Activated naive CD8-positive, alpha-beta T cell treated with anti-CD3 and anti-CD28 coated beads, Interleukin-2, amount 10 ng/mL, durations not matched to agents 7 days and 5 days (primary cell): ENCODE measurements around the gene CSGALNACT2. TPM values are rescaled to one million over a fixed set of nuclear protein-coding genes. Genes with fewer than 3 reads are reported as not detected.
A peak's percentile ranks its signal among the peaks of the same experiment; 100 is the strongest.
"Not testable (repeated sequence)": the region's sequence is repeated elsewhere in the genome, so short reads cannot be mapped to it uniquely, and the experiment has no call there.

Experiments used
- ATAC-seq: fragments of 150-1000 bp; cut with Tn5 transposase; one replicate; pipeline ENCODE4 v1.10.0; 2021; ENCODE audit warnings: low read depth, moderate library complexity
- POLR2A ChIA-PET: fragments of 350-600 bp; sonication (Branson Sonifier 250); formaldehyde crosslinking; loops from one replicate; lab custom pipeline; 2021; ENCODE audit warnings: antibody characterized with exemption; lab: Charles Lee
- DNase-seq: peaks from one replicate; pipeline ENCODE4 v3.0.0; 2021
- H3K27ac Mint-ChIP-seq: one replicate; pipeline ENCODE4 v1.8.0; 2022; ENCODE audit warnings: mild to moderate bottlenecking, mixed read lengths
- H3K27me3 Mint-ChIP-seq: one replicate; pipeline ENCODE4 v1.8.0; 2022; ENCODE audit warnings: mild to moderate bottlenecking, moderate library complexity, mixed read lengths
- H3K36me3 Mint-ChIP-seq: one replicate; pipeline ENCODE4 v1.8.0; 2021; ENCODE audit warnings: mild to moderate bottlenecking, mixed read lengths
- H3K4me1 Mint-ChIP-seq: one replicate; pipeline ENCODE4 v1.8.0; 2021; ENCODE audit warnings: mixed read lengths
- H3K4me3 Mint-ChIP-seq: one replicate; pipeline ENCODE4 v1.8.0; 2022; ENCODE audit warnings: mild to moderate bottlenecking, moderate library complexity, mixed read lengths
- H3K9me3 Mint-ChIP-seq: one replicate; pipeline ENCODE4 v1.8.0; 2021; ENCODE audit warnings: mixed read lengths
- total RNA-seq, 2 experiments: library from RNA; stranded (reverse); gene quantifications; one replicate each; pipeline ENCODE4 v1.2.3, GENCODE V29; 2021

Gene CSGALNACT2
- total RNA-seq, 2 experiments from 2014 or later, result 37.2 to 39.5 TPM

GRCh38 chr10:43131906-43132305 is 6.3 kb upstream of the CSGALNACT2 start:
- Mint-ChIP-seq H3K4me3 (no peak overlapping the region), H3K36me3 (peaks cover 6% of the 10 kb centered on the region), H3K27me3 (no peaks in the 10 kb centered on the region), H3K4me1 (peaks cover 41% of the 10 kb centered on the region), H3K9me3 (no peaks in the 10 kb centered on the region), H3K27ac (no peak overlapping the region)
- DNase-seq (no peak), ATAC-seq (no peak)
- POLR2A ChIA-PET, result interaction anchor here (1.5 to 4.2 kb wide), 2 partner anchors 8 to 11 kb away, joined by 3 to 17 read pairs; no protein-coding TSS in a partner anchor

- Mint-ChIP-seq H3K4me1 (peaks cover 31% of the 10 kb centered on the region), H3K36me3 (peaks cover 6% of the 10 kb centered on the region), H3K4me3 (no peak overlapping the region), H3K9me3 (no peaks in the 10 kb centered on the region), H3K27ac (no peak overlapping the region), H3K27me3 (no peaks in the 10 kb centered on the region)
- POLR2A ChIA-PET, result interaction anchor here (1.1 to 4.2 kb wide), 3 partner anchors 9 to 19 kb away, joined by 3 to 17 read pairs (median 4); no protein-coding TSS in a partner anchor
- DNase-seq, result no peak
- ATAC-seq, result no peak
These were observed 5.1 kb upstream of the CSGALNACT2 start for GRCh38 chr10:43132867-43133787.

DNA sequence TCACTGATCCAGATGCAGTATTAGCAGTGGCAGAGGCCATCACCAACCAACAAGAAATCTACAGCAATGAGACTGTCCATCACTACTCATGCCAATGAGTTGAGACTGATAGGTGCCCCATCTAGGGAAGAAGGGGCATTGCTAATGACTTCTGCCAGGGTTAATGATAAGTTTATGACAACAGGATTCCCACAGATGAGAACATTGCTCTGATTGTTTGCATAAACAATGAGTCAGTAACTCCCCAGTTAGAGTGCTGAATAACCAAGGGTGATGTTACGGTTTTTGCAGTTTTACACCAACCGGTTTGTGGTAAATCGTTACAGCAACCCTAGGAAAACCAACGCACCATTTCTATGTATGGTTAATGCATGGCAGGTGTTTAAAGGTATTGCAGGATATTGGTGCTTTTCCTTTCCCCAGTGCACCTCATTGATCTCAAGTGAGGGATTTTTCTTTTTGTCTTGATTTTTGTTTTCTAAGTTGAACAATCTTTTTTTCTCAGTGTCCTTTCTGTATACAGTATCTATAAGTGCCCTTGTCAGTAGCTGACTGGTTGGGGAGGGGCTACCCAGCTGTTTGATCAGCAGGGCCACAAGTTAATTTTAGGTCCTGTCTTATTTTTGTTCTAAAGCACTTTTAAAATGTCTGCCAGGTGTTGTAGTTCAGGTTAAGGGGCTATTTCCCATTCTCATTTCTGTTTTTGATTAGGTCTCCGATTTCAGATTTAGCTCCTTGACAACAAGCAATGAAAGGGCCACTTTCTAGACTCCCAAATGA is 3.9 kb upstream of the CSGALNACT2 start:
- no peak overlapping the region for H3K4me3 Mint-ChIP-seq
- no peak overlapping the region for H3K27ac Mint-ChIP-seq
- no peaks in the 10 kb centered on the region for H3K27me3 Mint-ChIP-seq
- POLR2A ChIA-PET, result interaction anchor here (0.6 to 4.2 kb wide), 2 partner anchors 13 to 160 kb away, joined by 3 to 17 read pairs; no protein-coding TSS in a partner anchor
- no peaks in the 10 kb centered on the region for H3K9me3 Mint-ChIP-seq
- DNase-seq, result no peak
- peaks cover 10% of the 10 kb centered on the region for H3K36me3 Mint-ChIP-seq
- peaks cover 26% of the 10 kb centered on the region for H3K4me1 Mint-ChIP-seq
- ATAC-seq, result no peak

- Mint-ChIP-seq H3K4me3 (no peak overlapping the region), H3K36me3 (peaks cover 10% of the 10 kb centered on the region), H3K27me3 (no peaks in the 10 kb centered on the region), H3K4me1 (peaks cover 30% of the 10 kb centered on the region), H3K9me3 (no peaks in the 10 kb centered on the region), H3K27ac (no peak overlapping the region)
- ATAC-seq (no peak), DNase-seq (no peak)
- POLR2A ChIA-PET, result interaction anchor here (4.2 kb wide), 1 partner anchor 14 kb away, joined by 17 read pairs; no protein-coding TSS in a partner anchor
These were observed 3.2 kb upstream of the CSGALNACT2 start for GRCh38 chr10:43135064-43135463.

DNA sequence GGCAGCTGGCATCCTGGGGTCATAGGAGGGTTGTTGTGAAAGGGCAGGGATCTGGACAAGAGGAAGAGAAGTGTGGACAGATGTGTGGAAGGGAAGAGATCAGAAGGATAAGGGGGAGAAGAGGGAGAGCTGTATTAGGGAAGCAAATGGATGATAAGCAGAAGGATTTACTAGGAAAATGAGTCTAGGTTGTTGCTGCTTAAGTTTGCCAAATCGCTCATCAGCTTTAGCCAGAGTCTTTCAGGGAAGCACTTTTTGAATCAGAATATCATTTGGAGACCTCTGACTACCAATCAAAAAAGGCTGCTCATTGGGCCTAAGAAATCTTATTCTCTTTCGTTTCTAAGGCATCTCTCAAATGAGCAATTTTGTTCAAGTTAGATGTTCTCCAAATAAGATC is 2.6 kb upstream of the CSGALNACT2 start:
- DNase-seq, result no peak
- Mint-ChIP-seq H3K27me3 (no peaks in the 10 kb centered on the region), H3K9me3 (no peaks in the 10 kb centered on the region), H3K36me3 (peaks cover 13% of the 10 kb centered on the region), H3K27ac (peak overlapping the region; percentile 13), H3K4me3 (peak overlapping the region; percentile 4), H3K4me1 (peaks cover 35% of the 10 kb centered on the region)
- no peak for ATAC-seq
- POLR2A ChIA-PET, result interaction anchor here (4.2 kb wide), 1 partner anchor 14 kb away, joined by 17 read pairs; no protein-coding TSS in a partner anchor

DNA sequence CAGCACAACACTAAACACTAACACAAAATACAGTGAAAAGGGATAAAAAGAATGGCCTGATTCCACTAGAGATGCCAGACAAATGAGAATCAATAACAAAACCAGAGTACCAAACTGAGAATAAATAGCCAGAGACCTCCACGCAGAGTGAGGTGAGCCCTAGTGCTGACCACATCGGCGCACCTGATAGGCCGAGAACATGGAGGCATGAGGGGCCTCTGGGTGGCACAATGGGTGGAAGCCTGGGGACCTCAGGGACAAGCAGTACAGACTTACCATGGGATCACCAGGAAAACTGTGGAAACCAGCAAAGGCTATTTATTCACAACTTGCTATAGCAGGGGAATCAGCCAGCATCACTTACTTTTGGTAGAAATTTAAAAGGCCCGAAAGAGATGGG is 1.8 kb upstream of the CSGALNACT2 start:
- Mint-ChIP-seq H3K9me3 (no peaks in the 10 kb centered on the region), H3K27me3 (no peaks in the 10 kb centered on the region), H3K4me1 (peaks cover 39% of the 10 kb centered on the region), H3K36me3 (peaks cover 13% of the 10 kb centered on the region), H3K27ac (no peak overlapping the region), H3K4me3 (peak overlapping the region; percentile 31)
- no peak for DNase-seq
- ATAC-seq, result no peak
- POLR2A ChIA-PET, result interaction anchor here (5.7 kb wide), 1 partner anchor 14 kb away, joined by 175 read pairs; no protein-coding TSS in a partner anchor

GRCh38 chr10:43136995-43137716 is 1.1 kb upstream of the CSGALNACT2 start:
- Mint-ChIP-seq H3K36me3 (peaks cover 13% of the 10 kb centered on the region), H3K4me3 (peak overlapping the region; percentile 96), H3K4me1 (peaks cover 42% of the 10 kb centered on the region), H3K9me3 (no peaks in the 10 kb centered on the region), H3K27ac (peak overlapping the region; percentile 96), H3K27me3 (no peaks in the 10 kb centered on the region)
- POLR2A ChIA-PET, result interaction anchor here (1.0 to 5.7 kb wide), 10 partner anchors 7 to 355 kb away, joined by 3 to 175 read pairs (median 6); partner anchors contain the start of gene BMS1
- no peak for DNase-seq
- ATAC-seq, result no peak

- Mint-ChIP-seq H3K27me3 (no peaks in the 10 kb centered on the region), H3K27ac (peak overlapping the region; percentile 96), H3K4me3 (peak overlapping the region; percentile 96), H3K9me3 (no peaks in the 10 kb centered on the region), H3K4me1 (peaks cover 46% of the 10 kb centered on the region), H3K36me3 (peaks cover 15% of the 10 kb centered on the region)
- POLR2A ChIA-PET, result interaction anchor here (0.5 to 5.7 kb wide), 23 partner anchors 8 to 355 kb away, joined by 3 to 175 read pairs (median 5); partner anchors contain the start of genes BMS1 and HNRNPF
- ATAC-seq (peak; percentile 11), DNase-seq (peak; percentile 64)
These were observed 576 bp upstream of the CSGALNACT2 start for GRCh38 chr10:43137717-43138020.

DNA sequence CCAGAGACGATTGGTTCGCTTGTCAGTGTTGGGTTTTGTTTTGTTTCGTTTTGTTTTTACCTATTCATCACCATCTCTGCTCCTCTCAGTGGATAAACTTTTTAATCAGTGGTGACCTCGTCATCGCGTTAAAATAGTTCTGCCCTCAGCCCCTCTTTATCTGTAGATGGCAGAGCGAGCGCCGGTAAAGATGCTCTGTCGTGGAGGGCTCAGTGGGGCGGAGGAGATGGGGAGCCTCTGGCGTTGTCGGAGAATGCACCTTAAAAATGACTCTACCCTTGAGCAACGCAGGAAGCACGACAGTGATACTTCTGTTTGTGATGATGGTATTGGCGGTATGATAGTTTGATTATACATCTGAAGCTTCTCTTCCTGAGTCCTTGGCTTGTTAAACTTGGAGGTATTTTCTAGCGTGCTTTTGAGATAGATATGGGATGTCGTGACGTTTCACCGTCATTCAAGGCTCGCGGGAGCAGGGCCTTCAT is 554 bp downstream of the CSGALNACT2 start:
- ATAC-seq, result peak; percentile 73
- H3K4me3 Mint-ChIP-seq, result peak overlapping the region; percentile 89
- peaks cover 52% of the 10 kb centered on the region for H3K4me1 Mint-ChIP-seq
- peak; percentile 64 for DNase-seq
- no peaks in the 10 kb centered on the region for H3K27me3 Mint-ChIP-seq
- POLR2A ChIA-PET, result interaction anchor here (0.6 to 5.7 kb wide), 23 partner anchors 9 to 356 kb away, joined by 3 to 175 read pairs (median 5); partner anchors contain the start of genes BMS1 and HNRNPF
- peak overlapping the region; percentile 99 for H3K27ac Mint-ChIP-seq
- H3K36me3 Mint-ChIP-seq, result peaks cover 18% of the 10 kb centered on the region
- no peaks in the 10 kb centered on the region for H3K9me3 Mint-ChIP-seq

DNA sequence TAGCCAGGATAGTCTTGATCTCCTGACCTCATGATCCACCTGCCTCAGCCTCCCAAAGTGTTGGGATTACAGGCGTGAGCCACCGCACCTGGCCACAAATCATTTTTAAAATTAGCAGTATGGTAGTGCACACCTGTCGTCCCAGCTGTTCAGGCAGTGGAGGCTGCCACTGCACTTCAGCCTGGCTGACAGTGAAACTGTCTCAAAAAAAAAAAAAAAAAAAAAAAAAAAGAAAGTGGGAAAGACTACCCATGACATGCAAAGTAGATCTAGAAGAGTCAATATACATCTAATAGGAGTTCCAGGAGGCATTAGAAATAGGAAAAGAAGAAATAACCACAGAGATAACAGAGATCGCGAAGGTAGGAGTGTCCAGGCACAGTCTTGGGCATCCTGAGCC is 3.2 kb downstream of the CSGALNACT2 start:
- ATAC-seq (no peak), DNase-seq (no peak)
- peaks cover 55% of the 10 kb centered on the region for H3K4me1 Mint-ChIP-seq
- POLR2A ChIA-PET, result interaction anchor here (5.7 kb wide), 1 partner anchor 19 kb away, joined by 175 read pairs; no protein-coding TSS in a partner anchor
- H3K36me3 Mint-ChIP-seq, result peaks cover 18% of the 10 kb centered on the region
- H3K4me3 Mint-ChIP-seq, result peak overlapping the region; percentile 11
- H3K9me3 Mint-ChIP-seq, result no peaks in the 10 kb centered on the region
- H3K27ac Mint-ChIP-seq, result no peak overlapping the region
- no peaks in the 10 kb centered on the region for H3K27me3 Mint-ChIP-seq

DNA sequence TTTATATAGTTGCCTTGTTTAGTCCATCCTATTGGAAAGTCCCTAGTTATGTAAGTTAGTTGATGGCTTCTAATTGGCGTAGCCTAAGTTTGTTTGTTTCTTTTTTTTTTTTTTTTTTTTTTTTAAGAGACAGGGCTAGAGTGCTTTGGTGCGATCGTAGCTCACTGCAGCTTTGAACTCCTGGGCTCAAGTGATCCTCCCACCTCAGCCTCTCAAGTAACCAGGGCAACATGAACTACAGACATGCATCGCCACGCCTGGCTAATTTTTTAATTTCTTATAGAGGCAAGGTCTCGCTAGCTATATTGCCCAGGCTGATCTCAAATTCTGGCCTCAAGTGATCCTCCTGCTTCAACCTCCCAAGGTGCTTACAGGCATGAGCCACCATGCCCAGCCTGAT is 7.1 kb downstream of the CSGALNACT2 start:
- Mint-ChIP-seq H3K4me3 (no peak overlapping the region), H3K36me3 (peaks cover 37% of the 10 kb centered on the region), H3K4me1 (peaks cover 48% of the 10 kb centered on the region), H3K27me3 (no peaks in the 10 kb centered on the region), H3K27ac (no peak overlapping the region), H3K9me3 (peaks cover 7% of the 10 kb centered on the region)
- DNase-seq (no peak), ATAC-seq (no peak)
- POLR2A ChIA-PET, result no interaction called here

GRCh38 chr10:43145936-43146335 is 7.7 kb downstream of the CSGALNACT2 start:
- H3K27ac Mint-ChIP-seq, DNase-seq, POLR2A ChIA-PET, H3K4me3 Mint-ChIP-seq, H3K9me3 Mint-ChIP-seq, H3K27me3 Mint-ChIP-seq, ATAC-seq: not testable (repeated sequence)
- Mint-ChIP-seq H3K4me1 (peaks cover 48% of the 10 kb centered on the region), H3K36me3 (peaks cover 39% of the 10 kb centered on the region)
